ENCODE data around the gene CFL1.

CFL1 gene

DNA sequence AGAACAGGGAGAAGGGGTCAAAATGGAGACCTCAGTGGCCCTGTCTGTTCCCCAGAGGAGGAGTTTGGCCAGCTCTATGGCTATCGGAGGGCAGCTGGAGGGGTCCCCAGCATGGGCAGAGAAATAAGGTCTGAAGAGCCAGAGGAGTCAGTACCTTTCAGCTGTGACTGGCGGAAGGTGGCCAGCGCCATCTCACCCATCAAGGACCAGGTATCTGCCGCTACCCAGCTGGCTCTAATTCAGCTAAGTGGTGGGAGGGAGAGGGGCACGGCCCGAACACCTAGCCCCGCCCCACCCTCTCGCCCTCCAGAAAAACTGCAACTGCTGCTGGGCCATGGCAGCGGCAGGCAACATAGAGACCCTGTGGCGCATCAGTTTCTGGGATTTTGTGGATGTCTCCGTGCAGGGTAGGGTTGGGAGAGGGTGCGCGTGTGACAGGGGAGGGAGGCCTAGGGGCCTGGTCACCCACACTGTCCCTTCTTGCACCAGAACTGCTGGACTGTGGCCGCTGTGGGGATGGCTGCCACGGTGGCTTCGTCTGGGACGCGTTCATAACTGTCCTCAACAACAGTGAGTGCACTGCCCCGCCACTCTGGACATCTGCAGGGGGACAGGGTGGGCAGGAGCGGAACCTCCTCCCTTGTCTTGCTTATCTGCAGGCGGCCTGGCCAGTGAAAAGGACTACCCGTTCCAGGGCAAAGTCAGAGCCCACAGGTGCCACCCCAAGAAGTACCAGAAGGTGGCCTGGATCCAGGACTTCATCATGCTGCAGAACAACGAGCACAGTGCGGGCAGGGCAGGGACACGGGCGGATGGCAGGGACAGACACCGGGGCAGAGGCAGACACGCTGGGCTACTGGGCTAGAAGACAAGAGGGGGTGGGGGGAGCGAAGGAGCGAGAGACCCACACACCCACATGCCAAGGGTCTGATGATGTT lies 24.4 kb upstream of the CFL1 start:
- Histone ChIP-seq H3K9me3 (ENCODE audit: severe bottlenecking) (no peaks in the 10 kb centered on the region), H3K27me3 (ENCODE audit: insufficient read depth, low read depth, severe bottlenecking) (no peaks in the 10 kb centered on the region), H3K36me3 (peaks cover 52% of the 10 kb centered on the region), H3K4me3 (ENCODE audit: low read depth, low read length) (no peak overlapping the region), H3K27ac (no peak overlapping the region)
- DNase-seq: no peak
- TF ChIP-seq CTCF (IDR thresholded peaks at IDR 0.05; ENCODE audit: low read depth, low read length): no peak

DNA sequence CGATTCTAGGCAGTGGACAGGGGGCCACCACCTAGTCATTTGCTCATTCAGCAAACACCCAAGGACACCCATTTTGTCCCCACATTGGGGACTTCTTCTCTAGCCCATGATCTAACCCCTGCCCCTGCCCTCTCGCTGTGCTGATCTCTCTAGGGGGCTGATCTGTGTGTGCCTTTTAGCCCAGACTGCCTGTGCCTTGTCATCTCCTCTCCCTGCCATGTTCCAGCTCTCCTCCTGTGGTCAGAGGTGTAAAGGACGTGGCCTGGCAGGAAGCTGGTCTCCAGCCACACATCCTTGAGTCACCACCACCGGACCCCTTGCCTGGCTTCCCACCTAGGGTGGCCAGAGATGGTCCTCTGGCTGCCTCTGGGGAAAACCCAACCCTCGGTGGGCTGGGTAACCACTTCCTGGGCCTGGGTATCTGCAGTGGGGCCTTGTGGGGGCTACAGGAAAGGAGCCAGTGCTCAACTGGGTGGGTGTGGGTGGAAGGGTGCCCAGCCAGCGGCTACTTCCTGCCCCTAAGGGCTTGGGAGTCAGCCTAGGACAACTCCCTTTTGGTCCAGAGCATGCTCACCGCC lies 23.0 kb upstream of the CFL1 start:
- DNase-seq: no peak
- peaks cover 40% of the 10 kb centered on the region for H3K36me3 ChIP-seq
- no peaks in the 10 kb centered on the region for H3K27me3 ChIP-seq (ENCODE audit: insufficient read depth, low read depth, severe bottlenecking)
- no peak overlapping the region for H3K27ac ChIP-seq
- H3K4me3 ChIP-seq (ENCODE audit: low read depth, low read length): no peak overlapping the region
- no peak for TF ChIP-seq CTCF (IDR thresholded peaks at IDR 0.05; ENCODE audit: low read depth, low read length)
- H3K9me3 ChIP-seq (ENCODE audit: severe bottlenecking): no peaks in the 10 kb centered on the region

DNA sequence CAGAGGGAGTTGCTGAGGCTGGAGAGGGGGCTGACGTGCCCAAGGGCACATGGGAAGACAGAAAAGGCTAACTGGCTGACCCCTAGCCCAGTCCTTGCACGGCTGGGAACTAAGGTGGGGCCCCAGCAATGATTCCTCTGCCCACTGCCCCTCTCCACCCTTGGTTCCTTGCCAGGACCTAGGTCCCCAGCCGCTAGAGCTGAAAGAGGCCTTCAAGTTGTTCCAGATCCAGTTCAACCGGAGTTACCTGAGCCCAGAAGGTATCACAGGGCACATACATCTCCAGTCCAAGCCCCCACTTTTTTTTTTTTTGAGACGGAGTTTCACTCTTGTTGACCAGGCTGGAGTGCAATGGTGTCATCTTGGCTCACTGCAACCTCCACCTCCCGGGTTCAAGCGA lies 22.0 kb upstream of the CFL1 start:
- TF ChIP-seq CTCF (IDR thresholded peaks at IDR 0.05; ENCODE audit: low read depth, low read length): no peak
- H3K27me3 ChIP-seq (ENCODE audit: insufficient read depth, low read depth, severe bottlenecking): no peaks in the 10 kb centered on the region
- no peaks in the 10 kb centered on the region for H3K9me3 ChIP-seq (ENCODE audit: severe bottlenecking)
- no peak overlapping the region for H3K27ac ChIP-seq
- DNase-seq: no peak
- H3K4me3 ChIP-seq (ENCODE audit: low read depth, low read length): no peak overlapping the region
- H3K36me3 ChIP-seq: peaks cover 31% of the 10 kb centered on the region

GRCh38 chr11:65879617-65880016 lies 21.6 kb upstream of the CFL1 start, which contains the start of gene CTSW:
TSS of gene CTSW (plus strand) at chr11:65879837. CDS start at chr11:65879855, 18 bp downstream.
- no peak for DNase-seq
- TF ChIP-seq CTCF (IDR thresholded peaks at IDR 0.05; ENCODE audit: low read depth, low read length): no peak

GRCh38 chr11:65873318-65874156 lies 15.6 kb upstream of the CFL1 start:
- no peaks in the 10 kb centered on the region for H3K36me3 ChIP-seq
- no peak for TF ChIP-seq CTCF (IDR thresholded peaks at IDR 0.05; ENCODE audit: low read depth, low read length)
- H3K4me3 ChIP-seq (ENCODE audit: low read depth, low read length): peak overlapping the region; percentile 74
- no peaks in the 10 kb centered on the region for H3K27me3 ChIP-seq (ENCODE audit: insufficient read depth, low read depth, severe bottlenecking)
- peak; percentile 95 for DNase-seq
- H3K9me3 ChIP-seq (ENCODE audit: severe bottlenecking): no peaks in the 10 kb centered on the region
- H3K27ac ChIP-seq: peak overlapping the region; percentile 54

More at GRCh38 chr11:65879617-65880016, 21.6 kb upstream of the CFL1 start, which contains the start of gene CTSW:
- Histone ChIP-seq H3K27me3 (ENCODE audit: insufficient read depth, low read depth, severe bottlenecking) (no peaks in the 10 kb centered on the region), H3K36me3 (peaks cover 26% of the 10 kb centered on the region), H3K4me3 (ENCODE audit: low read depth, low read length) (no peak within 1 kb of the TSS), H3K9me3 (ENCODE audit: severe bottlenecking) (no peaks in the 10 kb centered on the region), H3K27ac (no peak within 1 kb of the TSS)
